Renal cortex interstitium (tissue), 15 donors: Measurements from ENCODE around the gene PKNOX2. TPM values are rescaled to one million over a fixed set of nuclear protein-coding genes. Genes with fewer than 3 reads are reported as not detected.

Source experiments
- DNase-seq, 11 donors: peaks; one replicate each; pipeline ENCODE4 v3.0.0-alpha.2; 2013; ENCODE audit warnings: low read depth in 9 of 11, low spot score in 4 of 11; ENCODE audit errors: extremely low read depth in 1 of 11
- long read RNA-seq, 16 experiments: transcript quantifications; one replicate each; lab custom pipeline, GENCODE V29; 2026
- polyA plus RNA-seq, 3 donors: library from polyadenylated mRNA; unstranded; fragments of 120-200 nt; gene quantifications; one replicate each; pipeline ENCODE4 v1.2.1, GENCODE V29; 2013; ENCODE audit not compliant: insufficient read length in 3 of 3

Gene PKNOX2
- 10 to 100 TPM; 12.4 to 14.6 (median 13.9) TPM for polyA plus RNA-seq
- long read RNA-seq, donor 1, partial matches to known transcripts, result 0 of 1 reads
- long read RNA-seq, donor 1, other reads (novel, unspliced or antisense), result 0 of 1 reads
- long read RNA-seq, donor 2, partial matches to known transcripts, result 0 of 1 reads
- long read RNA-seq, donor 2, other reads (novel, unspliced or antisense), result 0 of 1 reads
- long read RNA-seq, donor 3, partial matches to known transcripts, result 0 of 4 reads
- long read RNA-seq, donor 3, other reads (novel, unspliced or antisense), result 0 of 4 reads
- long read RNA-seq, donor 4, result 0 reads
- long read RNA-seq, donor 5, result 0 reads
- long read RNA-seq, donor 6, result 0 reads
- long read RNA-seq, donor 7, result 0 reads
- long read RNA-seq, donor 8, partial matches to known transcripts, result 0 of 3 reads
- long read RNA-seq, donor 8, other reads (novel, unspliced or antisense), result 0 of 3 reads
- long read RNA-seq, donor 9, partial matches to known transcripts, result 0 of 1 reads
- long read RNA-seq, donor 9, other reads (novel, unspliced or antisense), result 0 of 1 reads
- long read RNA-seq, donor 10, result 0 reads
- long read RNA-seq, donor 11, result 0 reads
- long read RNA-seq, donor 12, result 0 reads
- long read RNA-seq, donor 13, result 0 reads
- long read RNA-seq, donor 14, partial matches to known transcripts, result 0 of 2 reads
- long read RNA-seq, donor 14, other reads (novel, unspliced or antisense), result 0 of 2 reads
- long read RNA-seq, donor 15, result 0 reads
- long read RNA-seq, donor 16, partial matches to known transcripts, result 0 of 6 reads
- long read RNA-seq, donor 16, other reads (novel, unspliced or antisense), result 0 of 6 reads

DNA sequence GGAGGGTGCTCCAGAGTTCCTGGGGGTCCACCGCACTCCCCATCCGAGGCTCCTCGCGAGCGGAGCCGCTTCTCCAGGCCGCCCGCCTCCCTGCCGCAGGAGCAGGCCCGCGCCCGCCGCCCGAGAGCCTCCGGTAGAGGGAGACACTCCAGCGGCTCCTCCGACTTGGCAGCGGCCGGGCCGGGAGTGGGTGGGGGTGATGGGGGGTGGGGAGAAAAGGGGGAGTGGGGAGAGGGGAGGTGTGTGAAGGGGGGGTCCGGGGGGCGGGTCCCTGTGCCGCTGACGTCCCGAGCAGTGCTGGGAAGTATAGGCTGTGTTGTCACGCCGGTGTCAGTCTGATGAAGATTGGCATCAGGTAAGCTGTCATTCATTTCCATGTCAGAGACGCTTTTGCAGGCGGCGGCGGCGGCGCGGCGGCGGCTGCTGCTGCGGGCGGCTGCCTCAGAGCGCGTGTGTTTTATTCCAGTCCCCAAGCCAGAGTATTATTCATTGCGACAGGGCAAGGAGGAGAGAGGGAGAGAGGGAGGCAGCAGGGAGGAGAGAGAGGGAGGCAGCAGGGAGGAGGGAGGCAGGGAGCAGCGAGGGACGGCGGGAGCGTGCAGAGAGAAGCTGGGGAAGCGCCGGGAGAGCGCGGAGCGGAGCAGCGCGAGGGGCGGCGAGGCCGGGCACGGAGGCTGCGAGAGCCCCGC, at the start of gene PKNOX2:
Gene PKNOX2 (plus strand): TSS at position 330 of the 689 bp plus-strand sequence. CDS start 186,555 bp downstream, outside the sequence.
- peak in 5 of 11 donors; percentile 67 to 80 (median 77) for DNase-seq

- no peak for DNase-seq
Observed at GRCh38 chr11:125117429-125117828, 47.1 kb upstream of the PKNOX2 start.

DNA sequence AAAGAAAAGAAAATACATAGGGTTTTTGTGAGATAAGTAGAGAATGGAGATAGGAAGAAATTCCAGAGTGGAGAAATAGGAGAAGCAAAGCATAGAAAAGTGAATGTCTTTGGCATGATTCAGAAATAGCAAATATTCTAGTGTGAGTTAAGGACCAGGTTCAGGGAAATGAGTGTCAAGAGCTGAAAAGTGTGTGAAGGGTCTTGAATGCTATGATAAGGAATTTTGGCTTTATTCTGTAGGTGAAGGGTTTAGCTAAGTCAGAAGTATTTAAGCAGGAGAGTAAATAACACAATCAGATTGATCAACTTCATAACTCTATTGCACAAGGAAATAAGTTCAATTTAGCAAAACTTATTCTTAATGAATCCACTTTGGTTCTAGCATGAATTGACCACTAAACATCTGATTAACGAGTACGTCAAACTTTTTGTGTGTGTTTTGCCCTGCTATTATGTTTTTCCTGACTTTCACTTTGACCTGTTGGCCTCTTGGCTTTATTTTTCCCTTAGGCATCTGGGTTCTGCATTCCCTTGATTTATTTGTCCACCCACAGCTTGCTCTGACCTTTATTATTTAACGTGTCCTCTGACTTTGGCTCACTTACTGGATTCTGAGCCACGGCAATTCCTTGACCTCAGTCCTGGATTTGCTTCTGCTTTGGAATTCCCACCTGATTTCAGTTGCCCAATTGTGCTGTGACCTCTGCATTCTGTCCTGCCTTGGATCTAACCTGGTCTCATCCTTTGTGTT, 41.2 kb upstream of the PKNOX2 start:
- DNase-seq, result no peak

DNA sequence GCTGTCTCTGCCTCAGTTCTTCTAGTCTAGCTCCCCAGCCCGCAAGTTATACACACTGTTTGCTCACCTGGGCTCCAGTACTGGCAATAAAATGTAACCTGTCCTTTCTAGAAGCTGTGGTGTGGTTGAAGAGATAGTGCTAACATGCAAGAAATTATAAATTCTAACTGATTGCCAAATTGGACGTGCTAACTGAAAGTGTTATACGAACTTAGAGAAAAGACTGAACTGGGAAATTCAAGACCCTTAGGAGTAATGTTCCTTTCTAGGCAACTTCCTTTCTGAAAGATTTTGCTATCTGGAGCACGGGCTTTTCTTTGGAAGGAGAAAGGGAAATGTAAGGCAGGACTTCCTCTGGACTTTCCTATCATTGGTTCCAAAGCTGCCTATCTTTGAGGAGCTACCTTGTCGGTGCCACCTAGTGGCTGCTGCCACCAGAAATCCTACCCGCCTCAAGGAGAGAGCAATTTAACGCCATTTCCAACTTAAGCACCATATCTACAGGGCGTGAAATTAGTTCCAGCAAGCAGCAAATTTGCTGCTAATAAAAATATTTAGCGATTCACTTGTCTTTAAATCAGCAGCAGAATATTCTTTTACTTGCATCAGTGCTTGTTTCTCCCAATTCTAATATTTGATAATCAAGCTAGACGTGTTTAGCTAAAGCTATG, 40.5 kb upstream of the PKNOX2 start:
- DNase-seq, result peak in 1 of 11 donors; percentile 41

GRCh38 chr11:125124618-125124992, 39.9 kb upstream of the PKNOX2 start:
- DNase-seq, result no peak

GRCh38 chr11:125128450-125128849, 36.1 kb upstream of the PKNOX2 start:
- no peak for DNase-seq

GRCh38 chr11:125129316-125129993, 35.1 kb upstream of the PKNOX2 start:
- no peak for DNase-seq

DNA sequence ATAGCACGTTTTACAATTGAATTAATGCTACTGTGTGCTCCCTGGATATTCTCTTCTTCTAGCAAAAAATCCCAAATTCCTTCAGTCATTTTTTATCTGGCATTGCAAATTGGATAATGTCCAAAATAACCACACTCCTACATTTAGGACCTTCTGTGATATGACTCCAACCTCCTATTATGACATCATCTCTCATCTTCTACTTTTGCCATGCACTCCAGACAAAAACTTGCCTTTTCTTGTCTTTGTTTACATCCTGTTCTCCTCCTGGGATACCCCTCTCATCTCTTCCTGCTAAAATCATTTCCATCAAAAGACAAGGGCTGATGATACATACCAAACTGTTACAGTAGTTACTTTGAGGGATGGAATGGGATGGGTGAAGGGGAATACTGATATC, 32.5 kb upstream of the PKNOX2 start:
- no peak for DNase-seq

- no peak for DNase-seq
Observed at GRCh38 chr11:125132596-125132995, 32.0 kb upstream of the PKNOX2 start.

GRCh38 chr11:125136001-125136400, 28.6 kb upstream of the PKNOX2 start:
- no peak for DNase-seq

DNA sequence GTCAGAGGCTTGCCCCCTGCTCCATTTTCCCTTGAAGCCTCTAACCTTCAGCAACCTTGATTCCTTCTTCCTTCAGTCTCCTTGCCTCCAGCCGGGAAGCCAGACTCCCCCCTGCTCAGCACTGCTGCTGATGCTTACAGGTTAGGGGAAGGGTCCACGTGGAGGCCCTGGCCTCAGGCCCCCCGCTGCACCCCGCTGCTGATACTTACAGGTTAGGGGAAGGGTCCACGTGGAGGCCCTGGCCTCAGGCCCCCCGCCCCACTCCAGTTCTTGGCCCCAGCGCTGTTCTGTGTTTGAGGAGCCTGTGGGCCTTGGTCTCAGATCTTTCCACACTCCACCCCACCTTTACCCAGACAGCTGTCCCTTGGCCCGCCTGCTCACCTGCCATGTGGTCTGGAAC, 25.6 kb upstream of the PKNOX2 start:
- DNase-seq, result no peak

- no peak for DNase-seq
Observed at GRCh38 chr11:125139778-125140177, 24.8 kb upstream of the PKNOX2 start.

GRCh38 chr11:125140233-125140632, 24.3 kb upstream of the PKNOX2 start:
- no peak for DNase-seq

GRCh38 chr11:125141178-125141577, 23.4 kb upstream of the PKNOX2 start:
- no peak for DNase-seq

- DNase-seq, result peak in 2 of 11 donors; percentile 52 to 54
Observed at GRCh38 chr11:125141686-125142535, 22.6 kb upstream of the PKNOX2 start.

- DNase-seq, result no peak
Observed at GRCh38 chr11:125146232-125146631, 18.3 kb upstream of the PKNOX2 start.

DNA sequence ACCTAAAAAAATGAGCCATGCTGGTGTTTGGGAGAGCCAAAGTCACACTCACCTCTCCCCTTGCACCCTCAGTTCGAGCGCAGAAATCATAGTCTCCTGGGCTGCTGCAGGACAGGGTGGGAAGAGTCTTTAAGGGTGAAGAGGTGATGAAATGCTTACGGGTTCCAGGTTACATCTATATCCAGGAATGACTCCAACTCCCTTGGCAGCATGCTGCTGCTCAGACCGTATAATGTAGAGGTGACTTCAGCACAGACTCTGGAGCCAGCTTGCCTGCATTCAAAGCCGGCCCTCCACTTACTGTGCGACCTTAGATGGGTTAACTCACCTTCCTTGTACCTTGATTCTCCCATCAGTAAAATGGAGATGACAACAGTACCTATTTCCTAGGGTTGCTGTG, 17.3 kb upstream of the PKNOX2 start:
- no peak for DNase-seq
